GM23338 (cell line): ENCODE data around the gene IL1F10.

Source experiments
- CREB1 ChIP-seq: fragments of 250-450 bp; sonication (Bioruptor Pico); IDR thresholded peaks from 2 replicates; pipeline ENCODE4 v1.5.0; 2020; ENCODE audit warnings: low read depth, mild to moderate bottlenecking, moderate library complexity
- CTCF ChIP-seq, 2 experiments: fragments of 200-600 bp in 1 of 2; sonication (generic) in 1 of 2; conservative IDR thresholded peaks; 2 replicates each; pipeline versions ENCODE4 v1.5.1 to v1.6.1; 2016 to 2017; ENCODE audit warnings: antibody characterized with exemption in 2 of 2, low read depth in 2 of 2, mild to moderate bottlenecking in 2 of 2, moderate library complexity in 1 of 2
- EZH2phosphoT487 ChIP-seq: fragments of 200-600 bp; sonication (generic); IDR thresholded peaks from one replicate; pipeline ENCODE4 v1.8.1; 2018; ENCODE audit warnings: antibody characterized with exemption; ENCODE audit not compliant: unreplicated experiment
- JUNB ChIP-seq: IDR thresholded peaks from one replicate; pipeline ENCODE4 v1.6.1; 2016; ENCODE audit warnings: antibody characterized with exemption; ENCODE audit not compliant: unreplicated experiment
- POLR2AphosphoS5 ChIP-seq: IDR thresholded peaks from 2 replicates; pipeline ENCODE4 v1.6.1; 2016; ENCODE audit warnings: antibody characterized with exemption, low read depth
- REST ChIP-seq: IDR thresholded peaks from one replicate; pipeline ENCODE4 v1.6.1; 2018; ENCODE audit warnings: antibody characterized with exemption; ENCODE audit not compliant: unreplicated experiment

DNA sequence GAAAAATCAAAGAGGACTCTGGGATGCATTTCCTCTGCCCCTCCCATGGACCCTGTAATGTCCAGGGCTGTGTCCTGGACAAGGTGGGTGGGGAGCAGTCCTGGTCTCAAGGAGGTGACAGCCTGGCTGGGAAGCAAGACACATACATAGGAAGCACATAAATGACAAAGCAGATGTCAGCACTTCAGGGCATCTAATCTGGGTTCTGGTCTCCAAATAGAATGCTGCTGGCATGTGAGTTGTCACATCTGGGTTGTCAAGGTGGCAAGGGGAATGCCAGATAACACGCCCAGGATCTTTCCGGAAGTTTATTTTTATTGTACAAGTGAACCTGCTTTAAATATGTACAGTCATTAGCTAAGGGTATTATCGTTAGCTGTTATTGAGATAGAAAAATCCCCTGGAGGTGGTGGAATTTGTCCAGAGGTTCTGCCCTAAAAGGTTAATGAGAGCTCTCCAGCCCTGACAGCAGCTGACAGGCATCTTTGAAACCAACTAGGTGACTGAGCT, 5.6 kb downstream of the IL1F10 start:
- TF ChIP-seq POLR2AphosphoS5 (no peak), CREB1 (CRISPR knock-in tag) (no peak), CTCF (conservative IDR thresholded peaks at IDR 0.05; ENCODE audit: low read depth in 2 of 2) (no peak), JUNB (no peak), EZH2phosphoT487 (no peak), REST (no peak)
